Mesenchymal stem cell (in vitro differentiated cells and primary cell): ENCODE results near the gene NTRK1.

Source experiments
- DNase-seq: peaks from one replicate; pipeline ENCODE4 v3.0.0-alpha.2; 2013
- H2AFZ ChIP-seq: one replicate; pipeline ENCODE4 v1.6.1; 2013; ENCODE audit warnings: low read depth, mild to moderate bottlenecking, control low read depth, inconsistent platforms, low read length, moderate library complexity
- H2AK5ac ChIP-seq: 2 replicates; pipeline ENCODE4 v1.6.1; 2013; ENCODE audit warnings: low read length, moderate library complexity, mild to moderate bottlenecking, inconsistent platforms; ENCODE audit not compliant: severe bottlenecking
- H2BK120ac ChIP-seq: one replicate; pipeline ENCODE4 v1.6.1; 2013; ENCODE audit warnings: low read depth, mild to moderate bottlenecking, inconsistent platforms, low read length, moderate library complexity
- H2BK12ac ChIP-seq, 2 experiments: one replicate each; pipeline ENCODE4 v1.6.1; 2013; ENCODE audit warnings: inconsistent platforms in 2 of 2, low read length in 2 of 2, mild to moderate bottlenecking in 2 of 2, moderate library complexity in 2 of 2, control low read depth in 1 of 2
- H2BK15ac ChIP-seq: one replicate; pipeline ENCODE4 v1.6.1; 2013; ENCODE audit warnings: mild to moderate bottlenecking, low read depth, inconsistent platforms; ENCODE audit not compliant: poor library complexity, severe bottlenecking
- H2BK5ac ChIP-seq: 2 replicates; pipeline ENCODE4 v1.6.1; 2013; ENCODE audit warnings: low read depth, mild to moderate bottlenecking, low read length, control low read depth, inconsistent platforms; ENCODE audit not compliant: poor library complexity, severe bottlenecking
- H3K14ac ChIP-seq, 2 experiments: one replicate each; pipeline ENCODE4 v1.6.1; 2013; ENCODE audit warnings: inconsistent platforms in 2 of 2, low read length in 2 of 2, control low read depth in 1 of 2, mild to moderate bottlenecking in 1 of 2, moderate library complexity in 1 of 2
- H3K18ac ChIP-seq, 2 experiments: one replicate each; pipeline ENCODE4 v1.6.1; 2013; ENCODE audit warnings: inconsistent platforms in 2 of 2, low read length in 2 of 2, control low read depth in 1 of 2, low read depth in 1 of 2, mild to moderate bottlenecking in 1 of 2
- H3K23ac ChIP-seq, 2 experiments: one replicate each; pipeline ENCODE4 v1.6.1; 2013; ENCODE audit warnings: inconsistent platforms in 2 of 2, low read length in 2 of 2, mild to moderate bottlenecking in 2 of 2, moderate library complexity in 2 of 2, control low read depth in 1 of 2
- H3K27ac ChIP-seq: 2 replicates; pipeline ENCODE4 v1.5.1; 2013; ENCODE audit warnings: mild to moderate bottlenecking, moderate library complexity, low read length, control low read depth, inconsistent platforms; ENCODE audit not compliant: poor library complexity, severe bottlenecking
- H3K27me3 ChIP-seq, 2 experiments: 2 replicates each; pipeline versions ENCODE4 v1.6.1 to v1.7.0; 2013; ENCODE audit warnings: low read length in 2 of 2, mild to moderate bottlenecking in 2 of 2, moderate library complexity in 2 of 2, control low read depth in 1 of 2, inconsistent platforms in 1 of 2; ENCODE audit not compliant: control insufficient read depth in 1 of 2, insufficient read depth in 1 of 2
- H3K36me3 ChIP-seq, 2 experiments: 2 replicates each; pipeline versions ENCODE4 v1.6.1 to v1.7.0; 2013; ENCODE audit warnings: low read length in 2 of 2, control low read depth in 1 of 2, inconsistent platforms in 1 of 2, low read depth in 1 of 2, mild to moderate bottlenecking in 1 of 2; ENCODE audit not compliant: insufficient read depth in 2 of 2, control insufficient read depth in 1 of 2
- H3K4ac ChIP-seq, 2 experiments: one replicate each; pipeline ENCODE4 v1.6.1; 2013; ENCODE audit warnings: inconsistent platforms in 2 of 2, low read length in 2 of 2, mild to moderate bottlenecking in 2 of 2, moderate library complexity in 2 of 2, control low read depth in 1 of 2, low read depth in 1 of 2
- H3K4me1 ChIP-seq: 2 replicates; pipeline ENCODE4 v1.6.1; 2013; ENCODE audit warnings: low read depth, low read length, control low read depth; ENCODE audit not compliant: control insufficient read depth, insufficient read depth
- H3K4me2 ChIP-seq: 2 replicates; pipeline ENCODE4 v1.6.1; 2013; ENCODE audit warnings: low read length, mild to moderate bottlenecking, inconsistent platforms; ENCODE audit not compliant: poor library complexity, severe bottlenecking
- H3K4me3 ChIP-seq, 2 experiments: 2 replicates each; pipeline versions ENCODE4 v1.5.1 to v1.7.0; 2013; ENCODE audit warnings: low read length in 2 of 2, mild to moderate bottlenecking in 2 of 2, control low read depth in 1 of 2, low read depth in 1 of 2; ENCODE audit not compliant: insufficient read depth in 1 of 2
- H3K79me1 ChIP-seq: replicated peaks from 2 replicates; pipeline ENCODE4 v1.6.1; 2013; ENCODE audit warnings: mild to moderate bottlenecking, control low read depth, low read length, inconsistent platforms; ENCODE audit not compliant: poor library complexity, severe bottlenecking
- H3K9ac ChIP-seq: 2 replicates; pipeline ENCODE4 v1.7.0; 2013; ENCODE audit warnings: mild to moderate bottlenecking, low read length, moderate library complexity
- H3K9me3 ChIP-seq: 2 replicates; pipeline ENCODE4 v1.7.0; 2013; ENCODE audit warnings: mild to moderate bottlenecking, low read length; ENCODE audit not compliant: control insufficient read depth
- H4K8ac ChIP-seq: one replicate; pipeline ENCODE4 v1.6.1; 2013; ENCODE audit warnings: inconsistent platforms, mild to moderate bottlenecking, low read length, moderate library complexity
- H4K91ac ChIP-seq: one replicate; pipeline ENCODE4 v1.6.1; 2013; ENCODE audit warnings: mild to moderate bottlenecking, low read length, inconsistent platforms
- WGBS: methylation state at CpG from one replicate; pipeline ENCODE4 v1.1.7; 2013; ENCODE audit warnings: mixed read lengths; 5-methylcytosine and 5-hydroxymethylcytosine counted together

Gene NTRK1

DNA sequence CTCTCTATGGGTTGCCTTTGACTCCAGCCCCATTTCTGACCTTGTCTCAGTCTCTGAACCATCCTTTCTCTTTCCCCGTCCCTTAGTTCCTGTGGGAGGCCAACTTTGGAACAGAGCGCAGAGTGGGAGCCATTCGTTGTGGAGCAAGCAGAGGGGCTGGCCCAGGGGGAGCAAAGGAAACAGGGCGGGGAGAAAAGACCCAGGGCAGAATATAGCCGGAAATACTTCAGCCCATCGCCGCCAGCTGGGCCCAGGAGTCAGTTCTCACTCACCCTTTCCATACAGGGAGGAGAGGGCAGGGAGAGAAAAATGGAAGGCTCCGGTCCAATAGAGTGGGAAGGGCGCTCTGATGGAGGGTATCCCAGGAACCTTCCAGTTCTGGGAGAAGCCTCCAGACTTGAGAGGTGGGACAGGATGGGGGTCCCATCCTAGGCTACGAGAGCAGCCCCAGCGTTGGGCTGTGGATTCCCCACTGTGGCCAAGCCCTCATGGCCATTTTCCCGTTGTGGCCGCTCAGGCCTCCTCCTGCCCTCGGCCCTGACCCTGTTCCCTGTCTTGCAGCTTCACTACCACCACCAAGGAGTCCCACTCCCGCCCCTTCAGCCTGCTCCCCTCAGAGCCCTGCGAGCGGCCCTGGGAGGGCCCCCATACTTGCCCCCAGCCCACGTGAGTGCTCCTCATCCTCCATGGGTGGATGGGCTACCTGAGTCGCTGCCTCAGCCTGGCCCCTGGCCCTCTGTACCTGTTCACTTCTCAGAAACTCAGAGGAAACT is 43.7 kb downstream of the NTRK1 start:
- H3K79me1 ChIP-seq = peaks cover 57% of the 10 kb centered on the region
- DNase-seq = no peak
- no peak overlapping the region for H3K14ac ChIP-seq
- 95% methylated on average over 15 of the region's 19 CpGs for WGBS
- no peak overlapping the region for H2AFZ ChIP-seq
- H3K27me3 ChIP-seq = no peaks in the 10 kb centered on the region
- H2BK120ac ChIP-seq = no peak overlapping the region
- H3K36me3 ChIP-seq = peaks cover 0 to 45% of the 10 kb centered on the region in 2 experiments
- H3K9me3 ChIP-seq = no peaks in the 10 kb centered on the region
- no peak overlapping the region for H2BK5ac ChIP-seq
- no peak overlapping the region for H4K8ac ChIP-seq
- H2BK12ac ChIP-seq = no peak overlapping the region
- no peak overlapping the region for H4K91ac ChIP-seq
- no peak overlapping the region for H3K27ac ChIP-seq
- H3K9ac ChIP-seq = no peak overlapping the region
- no peak overlapping the region for H3K23ac ChIP-seq
- H3K4ac ChIP-seq = no peak overlapping the region
- H3K4me2 ChIP-seq = no peak overlapping the region
- H3K4me1 ChIP-seq = peaks cover 37% of the 10 kb centered on the region
- H3K4me3 ChIP-seq = no peak overlapping the region
- H2BK15ac ChIP-seq = no peak overlapping the region
- no peak overlapping the region for H3K18ac ChIP-seq
- H2AK5ac ChIP-seq = no peak overlapping the region

DNA sequence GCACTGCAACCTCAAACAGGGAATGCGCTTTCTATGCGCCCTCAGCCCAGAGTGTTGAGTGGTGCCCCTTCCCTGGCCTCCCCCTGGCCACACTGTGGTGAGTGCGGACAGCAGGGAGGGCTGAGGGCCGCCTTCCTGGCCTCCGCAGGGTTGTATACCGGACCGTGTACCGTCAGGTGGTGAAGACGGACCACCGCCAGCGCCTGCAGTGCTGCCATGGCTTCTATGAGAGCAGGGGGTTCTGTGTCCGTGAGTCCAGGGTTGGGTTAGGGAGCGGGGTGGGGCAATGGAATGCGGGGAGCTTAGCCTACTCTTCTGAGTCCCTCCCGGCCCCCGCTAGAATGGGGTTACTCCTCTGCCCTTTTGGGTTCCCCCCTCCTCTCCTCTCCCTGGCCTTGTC is 44.5 kb downstream of the NTRK1 start:
- no peaks in the 10 kb centered on the region for H3K9me3 ChIP-seq
- no peak overlapping the region for H3K23ac ChIP-seq
- H3K9ac ChIP-seq = no peak overlapping the region
- no peak overlapping the region for H2AK5ac ChIP-seq
- no peak overlapping the region for H4K8ac ChIP-seq
- no peak overlapping the region for H3K27ac ChIP-seq
- H2BK12ac ChIP-seq = no peak overlapping the region
- no peak overlapping the region for H2BK15ac ChIP-seq
- no peak overlapping the region for H3K4ac ChIP-seq
- H3K79me1 ChIP-seq = peaks cover 60% of the 10 kb centered on the region
- H2BK120ac ChIP-seq = no peak overlapping the region
- H3K4me3 ChIP-seq = no peak overlapping the region
- H3K4me1 ChIP-seq = peaks cover 40% of the 10 kb centered on the region
- H2BK5ac ChIP-seq = no peak overlapping the region
- peaks cover 0 to 53% of the 10 kb centered on the region in 2 experiments for H3K36me3 ChIP-seq
- H4K91ac ChIP-seq = no peak overlapping the region
- H3K18ac ChIP-seq = no peak overlapping the region
- no peaks in the 10 kb centered on the region for H3K27me3 ChIP-seq
- H2AFZ ChIP-seq = no peak overlapping the region
- no peak overlapping the region for H3K4me2 ChIP-seq
- 87% methylated on average over 16 of the region's 16 CpGs for WGBS
- H3K14ac ChIP-seq = no peak overlapping the region
- DNase-seq = no peak

DNA sequence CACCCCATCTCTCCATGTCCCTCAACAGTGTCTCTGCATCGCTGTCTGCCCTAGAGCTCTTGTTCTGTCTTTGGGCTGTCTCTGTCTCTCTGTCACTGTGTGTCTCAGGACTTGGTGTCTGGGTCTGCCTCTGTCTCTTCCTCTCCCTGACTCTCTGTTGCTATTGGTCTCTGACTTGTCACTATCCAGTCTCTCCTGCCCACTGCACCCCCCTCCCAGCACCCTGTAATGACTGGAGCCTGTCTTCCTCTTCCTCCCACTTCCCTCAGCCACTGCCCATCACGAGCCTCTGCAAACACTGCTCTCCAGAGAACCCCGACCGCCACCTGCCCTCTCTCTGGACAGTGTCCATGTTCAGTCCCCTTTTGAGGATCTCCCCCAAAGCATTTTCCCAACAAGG is 45.0 kb downstream of the NTRK1 start:
- Histone ChIP-seq H3K79me1 (peaks cover 57% of the 10 kb centered on the region), H3K4ac (no peak overlapping the region), H3K23ac (no peak overlapping the region), H3K27ac (no peak overlapping the region), H3K4me2 (no peak overlapping the region), H4K91ac (no peak overlapping the region), H2BK12ac (no peak overlapping the region), H3K4me1 (peaks cover 43% of the 10 kb centered on the region), H3K36me3 (peaks cover 0 to 58% of the 10 kb centered on the region in 2 experiments), H2BK120ac (no peak overlapping the region), H2BK5ac (no peak overlapping the region), H2AK5ac (no peak overlapping the region), H3K4me3 (no peak overlapping the region), H3K14ac (no peak overlapping the region), H3K27me3 (no peaks in the 10 kb centered on the region), H4K8ac (no peak overlapping the region), H2BK15ac (no peak overlapping the region), H3K9ac (no peak overlapping the region), H3K18ac (no peak overlapping the region), H2AFZ (no peak overlapping the region), H3K9me3 (no peaks in the 10 kb centered on the region)
- no peak for DNase-seq
- WGBS = 53% methylated on average over 4 of the region's 4 CpGs

DNA sequence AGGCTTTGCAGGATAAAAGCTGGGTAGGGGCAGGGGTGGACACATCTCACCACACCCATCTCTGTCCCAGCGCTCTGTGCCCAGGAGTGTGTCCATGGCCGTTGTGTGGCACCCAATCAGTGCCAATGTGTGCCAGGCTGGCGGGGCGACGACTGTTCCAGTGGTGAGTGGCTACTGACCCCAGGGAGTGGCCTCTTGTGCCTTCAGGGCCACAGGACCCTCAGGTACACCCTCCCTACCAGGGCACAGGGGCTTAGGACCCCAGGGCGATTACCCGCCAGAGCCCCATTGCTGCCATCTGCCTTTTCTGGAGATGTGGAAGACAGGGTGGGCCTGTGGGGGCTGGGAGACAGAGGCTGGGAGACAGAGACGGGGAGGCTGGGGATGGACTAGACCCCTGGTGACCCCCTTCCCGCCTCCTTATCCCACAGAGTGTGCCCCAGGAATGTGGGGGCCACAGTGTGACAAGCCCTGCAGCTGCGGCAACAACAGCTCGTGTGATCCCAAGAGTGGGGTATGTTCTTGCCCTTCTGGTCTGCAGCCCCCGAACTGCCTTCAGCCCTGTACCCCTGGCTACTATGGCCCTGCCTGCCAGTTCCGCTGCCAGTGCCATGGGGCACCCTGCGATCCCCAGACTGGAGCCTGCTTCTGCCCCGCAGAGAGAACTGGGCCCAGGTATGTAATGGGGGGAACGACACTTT is 45.7 kb downstream of the NTRK1 start:
- H3K27me3 ChIP-seq = no peaks in the 10 kb centered on the region
- no peak overlapping the region for H2BK5ac ChIP-seq
- H3K79me1 ChIP-seq = peaks cover 50% of the 10 kb centered on the region
- H3K18ac ChIP-seq = no peak overlapping the region
- H4K91ac ChIP-seq = peak overlapping the region; percentile 29
- no peak overlapping the region for H2BK120ac ChIP-seq
- DNase-seq = no peak
- H3K9ac ChIP-seq = no peak overlapping the region
- H3K23ac ChIP-seq = no peak overlapping the region
- peak overlapping the region; percentile 63 for H4K8ac ChIP-seq
- H3K36me3 ChIP-seq = peaks cover 0 to 58% of the 10 kb centered on the region in 2 experiments
- H3K4me2 ChIP-seq = no peak overlapping the region
- peak overlapping the region in 1 of 2 experiments; percentile 7 for H2BK12ac ChIP-seq
- no peak overlapping the region for H3K4ac ChIP-seq
- peak overlapping the region; percentile 1 for H3K27ac ChIP-seq
- H2AK5ac ChIP-seq = peak overlapping the region; percentile 37
- no peaks in the 10 kb centered on the region for H3K9me3 ChIP-seq
- H3K14ac ChIP-seq = no peak overlapping the region
- no peak overlapping the region for H3K4me3 ChIP-seq
- no peak overlapping the region for H2BK15ac ChIP-seq
- H2AFZ ChIP-seq = no peak overlapping the region
- WGBS = 96% methylated on average over 15 of the region's 16 CpGs
- H3K4me1 ChIP-seq = peaks cover 43% of the 10 kb centered on the region
